GM23338 (cell line): Measurements from ENCODE around the gene ZNF516.

Experiments
- EZH2 ChIP-seq: fragments of 200-600 bp; sonication (generic); IDR thresholded peaks from one replicate; pipeline ENCODE4 v1.8.0; 2017; ENCODE audit warnings: antibody characterized with exemption, mild to moderate bottlenecking, low read depth; ENCODE audit not compliant: unreplicated experiment
- EZH2phosphoT487 ChIP-seq: fragments of 200-600 bp; sonication (generic); IDR thresholded peaks from one replicate; pipeline ENCODE4 v1.8.1; 2018; ENCODE audit warnings: antibody characterized with exemption; ENCODE audit not compliant: unreplicated experiment
- POLR2AphosphoS5 ChIP-seq: IDR thresholded peaks from 2 replicates; pipeline ENCODE4 v1.6.1; 2016; ENCODE audit warnings: antibody characterized with exemption, low read depth
- TF ChIP-seq, protein P1 (sequence below), 2 experiments: fragments of 200-600 bp in 1 of 2; sonication (generic) in 1 of 2; conservative IDR thresholded peaks; 2 replicates each; pipeline versions ENCODE4 v1.5.1 to v1.6.1; 2016 to 2017; ENCODE audit warnings: antibody characterized with exemption in 2 of 2, low read depth in 2 of 2, mild to moderate bottlenecking in 2 of 2, moderate library complexity in 1 of 2
- TF ChIP-seq, protein P2 (sequence below): IDR thresholded peaks from one replicate; pipeline ENCODE4 v1.6.1; 2018; ENCODE audit warnings: antibody characterized with exemption; ENCODE audit not compliant: unreplicated experiment
- TF ChIP-seq, protein P3 (sequence below): fragments of 250-450 bp; sonication (Bioruptor Pico); IDR thresholded peaks from 2 replicates; pipeline ENCODE4 v1.5.0; 2020; ENCODE audit warnings: mild to moderate bottlenecking, moderate library complexity

- TF ChIP-seq, protein P1, sequence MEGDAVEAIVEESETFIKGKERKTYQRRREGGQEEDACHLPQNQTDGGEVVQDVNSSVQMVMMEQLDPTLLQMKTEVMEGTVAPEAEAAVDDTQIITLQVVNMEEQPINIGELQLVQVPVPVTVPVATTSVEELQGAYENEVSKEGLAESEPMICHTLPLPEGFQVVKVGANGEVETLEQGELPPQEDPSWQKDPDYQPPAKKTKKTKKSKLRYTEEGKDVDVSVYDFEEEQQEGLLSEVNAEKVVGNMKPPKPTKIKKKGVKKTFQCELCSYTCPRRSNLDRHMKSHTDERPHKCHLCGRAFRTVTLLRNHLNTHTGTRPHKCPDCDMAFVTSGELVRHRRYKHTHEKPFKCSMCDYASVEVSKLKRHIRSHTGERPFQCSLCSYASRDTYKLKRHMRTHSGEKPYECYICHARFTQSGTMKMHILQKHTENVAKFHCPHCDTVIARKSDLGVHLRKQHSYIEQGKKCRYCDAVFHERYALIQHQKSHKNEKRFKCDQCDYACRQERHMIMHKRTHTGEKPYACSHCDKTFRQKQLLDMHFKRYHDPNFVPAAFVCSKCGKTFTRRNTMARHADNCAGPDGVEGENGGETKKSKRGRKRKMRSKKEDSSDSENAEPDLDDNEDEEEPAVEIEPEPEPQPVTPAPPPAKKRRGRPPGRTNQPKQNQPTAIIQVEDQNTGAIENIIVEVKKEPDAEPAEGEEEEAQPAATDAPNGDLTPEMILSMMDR (conservative IDR thresholded peaks at IDR 0.05; ENCODE audit: low read depth in 2 of 2), result no peak
- TF ChIP-seq EZH2, result no peak
- TF ChIP-seq POLR2AphosphoS5, result no peak
- TF ChIP-seq EZH2phosphoT487, result no peak
- TF ChIP-seq, protein P2, sequence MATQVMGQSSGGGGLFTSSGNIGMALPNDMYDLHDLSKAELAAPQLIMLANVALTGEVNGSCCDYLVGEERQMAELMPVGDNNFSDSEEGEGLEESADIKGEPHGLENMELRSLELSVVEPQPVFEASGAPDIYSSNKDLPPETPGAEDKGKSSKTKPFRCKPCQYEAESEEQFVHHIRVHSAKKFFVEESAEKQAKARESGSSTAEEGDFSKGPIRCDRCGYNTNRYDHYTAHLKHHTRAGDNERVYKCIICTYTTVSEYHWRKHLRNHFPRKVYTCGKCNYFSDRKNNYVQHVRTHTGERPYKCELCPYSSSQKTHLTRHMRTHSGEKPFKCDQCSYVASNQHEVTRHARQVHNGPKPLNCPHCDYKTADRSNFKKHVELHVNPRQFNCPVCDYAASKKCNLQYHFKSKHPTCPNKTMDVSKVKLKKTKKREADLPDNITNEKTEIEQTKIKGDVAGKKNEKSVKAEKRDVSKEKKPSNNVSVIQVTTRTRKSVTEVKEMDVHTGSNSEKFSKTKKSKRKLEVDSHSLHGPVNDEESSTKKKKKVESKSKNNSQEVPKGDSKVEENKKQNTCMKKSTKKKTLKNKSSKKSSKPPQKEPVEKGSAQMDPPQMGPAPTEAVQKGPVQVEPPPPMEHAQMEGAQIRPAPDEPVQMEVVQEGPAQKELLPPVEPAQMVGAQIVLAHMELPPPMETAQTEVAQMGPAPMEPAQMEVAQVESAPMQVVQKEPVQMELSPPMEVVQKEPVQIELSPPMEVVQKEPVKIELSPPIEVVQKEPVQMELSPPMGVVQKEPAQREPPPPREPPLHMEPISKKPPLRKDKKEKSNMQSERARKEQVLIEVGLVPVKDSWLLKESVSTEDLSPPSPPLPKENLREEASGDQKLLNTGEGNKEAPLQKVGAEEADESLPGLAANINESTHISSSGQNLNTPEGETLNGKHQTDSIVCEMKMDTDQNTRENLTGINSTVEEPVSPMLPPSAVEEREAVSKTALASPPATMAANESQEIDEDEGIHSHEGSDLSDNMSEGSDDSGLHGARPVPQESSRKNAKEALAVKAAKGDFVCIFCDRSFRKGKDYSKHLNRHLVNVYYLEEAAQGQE, result no peak
- TF ChIP-seq, protein P3, sequence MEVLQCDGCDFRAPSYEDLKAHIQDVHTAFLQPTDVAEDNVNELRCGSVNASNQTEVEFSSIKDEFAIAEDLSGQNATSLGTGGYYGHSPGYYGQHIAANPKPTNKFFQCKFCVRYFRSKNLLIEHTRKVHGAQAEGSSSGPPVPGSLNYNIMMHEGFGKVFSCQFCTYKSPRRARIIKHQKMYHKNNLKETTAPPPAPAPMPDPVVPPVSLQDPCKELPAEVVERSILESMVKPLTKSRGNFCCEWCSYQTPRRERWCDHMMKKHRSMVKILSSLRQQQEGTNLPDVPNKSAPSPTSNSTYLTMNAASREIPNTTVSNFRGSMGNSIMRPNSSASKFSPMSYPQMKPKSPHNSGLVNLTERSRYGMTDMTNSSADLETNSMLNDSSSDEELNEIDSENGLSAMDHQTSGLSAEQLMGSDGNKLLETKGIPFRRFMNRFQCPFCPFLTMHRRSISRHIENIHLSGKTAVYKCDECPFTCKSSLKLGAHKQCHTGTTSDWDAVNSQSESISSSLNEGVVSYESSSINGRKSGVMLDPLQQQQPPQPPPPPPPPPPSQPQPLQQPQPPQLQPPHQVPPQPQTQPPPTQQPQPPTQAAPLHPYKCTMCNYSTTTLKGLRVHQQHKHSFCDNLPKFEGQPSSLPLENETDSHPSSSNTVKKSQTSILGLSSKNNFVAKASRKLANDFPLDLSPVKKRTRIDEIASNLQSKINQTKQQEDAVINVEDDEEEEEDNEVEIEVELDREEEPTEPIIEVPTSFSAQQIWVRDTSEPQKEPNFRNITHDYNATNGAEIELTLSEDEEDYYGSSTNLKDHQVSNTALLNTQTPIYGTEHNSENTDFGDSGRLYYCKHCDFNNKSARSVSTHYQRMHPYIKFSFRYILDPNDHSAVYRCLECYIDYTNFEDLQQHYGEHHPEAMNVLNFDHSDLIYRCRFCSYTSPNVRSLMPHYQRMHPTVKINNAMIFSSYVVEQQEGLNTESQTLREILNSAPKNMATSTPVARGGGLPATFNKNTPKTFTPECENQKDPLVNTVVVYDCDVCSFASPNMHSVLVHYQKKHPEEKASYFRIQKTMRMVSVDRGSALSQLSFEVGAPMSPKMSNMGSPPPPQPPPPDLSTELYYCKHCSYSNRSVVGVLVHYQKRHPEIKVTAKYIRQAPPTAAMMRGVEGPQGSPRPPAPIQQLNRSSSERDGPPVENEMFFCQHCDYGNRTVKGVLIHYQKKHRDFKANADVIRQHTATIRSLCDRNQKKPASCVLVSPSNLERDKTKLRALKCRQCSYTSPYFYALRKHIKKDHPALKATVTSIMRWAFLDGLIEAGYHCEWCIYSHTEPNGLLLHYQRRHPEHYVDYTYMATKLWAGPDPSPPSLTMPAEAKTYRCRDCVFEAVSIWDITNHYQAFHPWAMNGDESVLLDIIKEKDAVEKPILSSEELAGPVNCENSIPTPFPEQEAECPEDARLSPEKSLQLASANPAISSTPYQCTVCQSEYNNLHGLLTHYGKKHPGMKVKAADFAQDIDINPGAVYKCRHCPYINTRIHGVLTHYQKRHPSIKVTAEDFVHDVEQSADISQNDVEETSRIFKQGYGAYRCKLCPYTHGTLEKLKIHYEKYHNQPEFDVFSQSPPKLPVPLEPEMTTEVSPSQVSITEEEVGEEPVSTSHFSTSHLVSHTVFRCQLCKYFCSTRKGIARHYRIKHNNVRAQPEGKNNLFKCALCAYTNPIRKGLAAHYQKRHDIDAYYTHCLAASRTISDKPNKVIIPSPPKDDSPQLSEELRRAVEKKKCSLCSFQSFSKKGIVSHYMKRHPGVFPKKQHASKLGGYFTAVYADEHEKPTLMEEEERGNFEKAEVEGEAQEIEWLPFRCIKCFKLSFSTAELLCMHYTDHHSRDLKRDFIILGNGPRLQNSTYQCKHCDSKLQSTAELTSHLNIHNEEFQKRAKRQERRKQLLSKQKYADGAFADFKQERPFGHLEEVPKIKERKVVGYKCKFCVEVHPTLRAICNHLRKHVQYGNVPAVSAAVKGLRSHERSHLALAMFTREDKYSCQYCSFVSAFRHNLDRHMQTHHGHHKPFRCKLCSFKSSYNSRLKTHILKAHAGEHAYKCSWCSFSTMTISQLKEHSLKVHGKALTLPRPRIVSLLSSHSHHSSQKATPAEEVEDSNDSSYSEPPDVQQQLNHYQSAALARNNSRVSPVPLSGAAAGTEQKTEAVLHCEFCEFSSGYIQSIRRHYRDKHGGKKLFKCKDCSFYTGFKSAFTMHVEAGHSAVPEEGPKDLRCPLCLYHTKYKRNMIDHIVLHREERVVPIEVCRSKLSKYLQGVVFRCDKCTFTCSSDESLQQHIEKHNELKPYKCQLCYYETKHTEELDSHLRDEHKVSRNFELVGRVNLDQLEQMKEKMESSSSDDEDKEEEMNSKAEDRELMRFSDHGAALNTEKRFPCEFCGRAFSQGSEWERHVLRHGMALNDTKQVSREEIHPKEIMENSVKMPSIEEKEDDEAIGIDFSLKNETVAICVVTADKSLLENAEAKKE, result no peak
Observed at GRCh38 chr18:76445741-76446232, 49.3 kb downstream of the ZNF516 start.
